PC-3 (cell line): ENCODE results near the gene LURAP1L. TPM values are rescaled to one million over a fixed set of nuclear protein-coding genes. Genes with fewer than 3 reads are reported as not detected.

Experiments used
- ATAC-seq: fragments of 200-7000 bp; cut with Tn5 transposase; 2 replicates; pipeline ENCODE4 v1.9.1; 2020; ENCODE audit warnings: mild to moderate bottlenecking, moderate library complexity
- BruUV-seq: library from RNA; stranded (reverse); fragments of 400-500 nt; replicated peaks from 2 replicates; lab custom pipeline; 2021; lab: Mats Ljungman, UMichigan
- CTCF ChIA-PET: fragments of 300-600 bp; sonication (Branson Sonifier 250); formaldehyde crosslinking; loops from one replicate; lab custom pipeline; 2022; ENCODE audit warnings: antibody characterized with exemption; lab: Charles Lee
- POLR2A ChIA-PET: fragments of 300-600 bp; sonication (Branson Sonifier 250); formaldehyde crosslinking; loops from one replicate; lab custom pipeline; 2022; ENCODE audit warnings: antibody characterized with exemption; ENCODE audit not compliant: unreplicated experiment; lab: Charles Lee
- DNase-seq: peaks from one replicate; pipeline ENCODE4 v3.0.0-alpha.2; 2015
- H2AFZ ChIP-seq: fragments of 300-600 bp; sonication (generic); 2 replicates; pipeline ENCODE4 v1.6.0; 2016; ENCODE audit warnings: antibody characterized with exemption, low read length
- H3F3A ChIP-seq: fragments of 300-600 bp; sonication (generic); one replicate; pipeline ENCODE4 v1.6.0; 2017; ENCODE audit warnings: antibody characterized with exemption, low read length, control low read depth, mild to moderate bottlenecking; ENCODE audit not compliant: unreplicated experiment
- H3K27ac ChIP-seq: fragments of 300-600 bp; sonication (generic); 2 replicates; pipeline ENCODE4 v1.5.1; 2016; ENCODE audit warnings: mild to moderate bottlenecking, low read length
- H3K27me3 ChIP-seq: fragments of 300-600 bp; sonication (generic); 2 replicates; pipeline ENCODE4 v1.6.1; 2016; ENCODE audit warnings: low read length, mixed read lengths
- H3K36me3 ChIP-seq: fragments of 300-600 bp; sonication (generic); 2 replicates; pipeline ENCODE4 v1.6.1; 2016; ENCODE audit warnings: low read depth, mixed run types, low read length, mixed read lengths
- H3K4me1 ChIP-seq: fragments of 300-600 bp; sonication (generic); 2 replicates; pipeline ENCODE4 v1.5.1; 2016; ENCODE audit warnings: low read length; ENCODE audit not compliant: insufficient read depth
- H3K4me2 ChIP-seq: fragments of 300-600 bp; sonication (generic); 2 replicates; pipeline ENCODE4 v1.6.0; 2016; ENCODE audit warnings: low read length
- H3K4me3 ChIP-seq: fragments of 300-600 bp; sonication (generic); 2 replicates; pipeline ENCODE4 v1.5.1; 2016; ENCODE audit warnings: mild to moderate bottlenecking, low read length, mixed read lengths
- H3K79me2 ChIP-seq: fragments of 300-600 bp; sonication (generic); 2 replicates; pipeline ENCODE4 v1.6.1; 2017; ENCODE audit warnings: low read length, mixed read lengths
- H3K9ac ChIP-seq: fragments of 300-600 bp; sonication (generic); 2 replicates; pipeline ENCODE4 v1.6.0; 2016; ENCODE audit warnings: mild to moderate bottlenecking, low read length
- H3K9me2 ChIP-seq: fragments of 300-600 bp; sonication (generic); replicated peaks from 2 replicates; pipeline ENCODE4 v1.6.1; 2016; ENCODE audit warnings: mixed run types, low read length, mixed read lengths
- H3K9me3 ChIP-seq: fragments of 300-600 bp; sonication (generic); 2 replicates; pipeline ENCODE4 v1.6.1; 2016; ENCODE audit warnings: low read length, mixed read lengths
- H4K20me1 ChIP-seq: fragments of 300-600 bp; sonication (generic); 2 replicates; pipeline ENCODE4 v1.6.1; 2016; ENCODE audit warnings: low read length, mixed read lengths
- EZH2 ChIP-seq: fragments of 300-600 bp; sonication (generic); IDR thresholded peaks from one replicate; pipeline ENCODE4 v1.6.1; 2017; ENCODE audit warnings: antibody characterized with exemption, mild to moderate bottlenecking, low read length; ENCODE audit not compliant: unreplicated experiment
- EZH2phosphoT487 ChIP-seq: fragments of 300-600 bp; sonication (generic); IDR thresholded peaks from 2 replicates; pipeline ENCODE4 v1.6.1; 2018; ENCODE audit warnings: mild to moderate bottlenecking, antibody characterized with exemption, low read length, borderline replicate concordance
- intact Hi-C: fragments of 100-400 bp; cut with micrococcal nuclease; formaldehyde crosslinking; loops from 2 replicates; pipeline ENCODE4 v1.9.0; 2023
- total RNA-seq: library from RNA; depleted of rRNA; stranded (reverse); fragments of >200 nt; gene quantifications from 2 replicates; pipeline ENCODE4 v1.2.3, GENCODE V29; 2014
- TF ChIP-seq, protein P1 (sequence below): fragments of 300-600 bp; sonication (generic); conservative IDR thresholded peaks from 2 replicates; pipeline ENCODE4 v1.5.1; 2017; ENCODE audit warnings: antibody characterized with exemption, low read depth, mild to moderate bottlenecking, low read length

The LURAP1L gene
- total RNA-seq, 1 experiment from 2014 or later = 16.4 TPM

GRCh38 chr9:12822111-12822510 lies 47.3 kb downstream of the LURAP1L start:
- TF ChIP-seq EZH2phosphoT487 = no peak
- peaks cover 24% of the 10 kb centered on the region for H3K4me1 ChIP-seq
- ChIA-PET POLR2A (no interaction called here), CTCF (no interaction called here)
- H3K9me2 ChIP-seq = no peaks in the 10 kb centered on the region
- no peak overlapping the region for H3K4me3 ChIP-seq
- ATAC-seq (no peak), DNase-seq (no peak)
- H3K9ac ChIP-seq = no peak overlapping the region
- no peaks in the 10 kb centered on the region for H3K79me2 ChIP-seq
- intact Hi-C loops = no loop called here
- no peak overlapping the region for H3K27ac ChIP-seq
- H3K27me3 ChIP-seq = no peaks in the 10 kb centered on the region
- H3K4me2 ChIP-seq = no peak overlapping the region
- no peaks in the 10 kb centered on the region for H3K9me3 ChIP-seq
- no TSS peak for BruUV-seq
- no peak overlapping the region for H2AFZ ChIP-seq
- H3K36me3 ChIP-seq = no peaks in the 10 kb centered on the region
- no peaks in the 10 kb centered on the region for H4K20me1 ChIP-seq
- H3F3A ChIP-seq = no peaks in the 10 kb centered on the region

DNA sequence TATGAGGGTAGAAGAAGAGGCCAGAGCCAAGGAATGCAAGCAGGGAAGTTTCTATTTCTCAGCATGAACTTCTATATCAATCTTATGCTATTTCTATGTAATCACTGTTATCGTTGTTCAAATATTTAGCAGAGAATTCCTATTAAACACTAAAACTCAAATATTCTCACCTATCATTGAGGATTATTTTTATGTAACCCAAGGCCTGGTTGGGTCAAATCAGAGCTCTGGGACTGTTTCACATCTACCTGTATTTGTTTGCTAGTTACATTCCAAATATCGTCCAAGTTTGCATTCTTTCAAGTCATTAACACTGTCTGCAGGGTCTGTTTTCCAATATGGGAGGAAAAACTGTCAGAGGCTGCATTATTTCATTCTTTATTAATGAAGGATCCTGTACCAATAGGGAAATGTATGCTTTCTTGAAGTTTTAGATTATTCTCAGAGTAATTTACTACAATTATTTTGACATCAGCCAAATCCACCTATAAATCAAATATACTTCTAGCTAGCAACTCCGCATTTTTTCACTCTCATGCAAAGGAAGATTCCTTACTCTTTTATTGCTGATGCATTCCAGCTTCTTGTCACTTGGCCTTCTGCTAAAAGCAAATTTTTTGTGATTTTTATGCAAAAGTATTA lies 52.2 kb downstream of the LURAP1L start:
- Histone ChIP-seq H3K9ac (no peak overlapping the region), H4K20me1 (no peaks in the 10 kb centered on the region), H3K36me3 (no peaks in the 10 kb centered on the region), H3K4me1 (peaks cover 10% of the 10 kb centered on the region), H3K4me3 (no peak overlapping the region), H3K27me3 (no peaks in the 10 kb centered on the region), H2AFZ (no peak overlapping the region), H3K9me3 (no peaks in the 10 kb centered on the region), H3K79me2 (no peaks in the 10 kb centered on the region), H3K4me2 (no peak overlapping the region), H3F3A (no peaks in the 10 kb centered on the region), H3K27ac (no peak overlapping the region), H3K9me2 (no peaks in the 10 kb centered on the region)
- intact Hi-C loops = no loop called here
- no peak for TF ChIP-seq EZH2phosphoT487
- TF ChIP-seq EZH2 = no peak
- TF ChIP-seq, protein P1, sequence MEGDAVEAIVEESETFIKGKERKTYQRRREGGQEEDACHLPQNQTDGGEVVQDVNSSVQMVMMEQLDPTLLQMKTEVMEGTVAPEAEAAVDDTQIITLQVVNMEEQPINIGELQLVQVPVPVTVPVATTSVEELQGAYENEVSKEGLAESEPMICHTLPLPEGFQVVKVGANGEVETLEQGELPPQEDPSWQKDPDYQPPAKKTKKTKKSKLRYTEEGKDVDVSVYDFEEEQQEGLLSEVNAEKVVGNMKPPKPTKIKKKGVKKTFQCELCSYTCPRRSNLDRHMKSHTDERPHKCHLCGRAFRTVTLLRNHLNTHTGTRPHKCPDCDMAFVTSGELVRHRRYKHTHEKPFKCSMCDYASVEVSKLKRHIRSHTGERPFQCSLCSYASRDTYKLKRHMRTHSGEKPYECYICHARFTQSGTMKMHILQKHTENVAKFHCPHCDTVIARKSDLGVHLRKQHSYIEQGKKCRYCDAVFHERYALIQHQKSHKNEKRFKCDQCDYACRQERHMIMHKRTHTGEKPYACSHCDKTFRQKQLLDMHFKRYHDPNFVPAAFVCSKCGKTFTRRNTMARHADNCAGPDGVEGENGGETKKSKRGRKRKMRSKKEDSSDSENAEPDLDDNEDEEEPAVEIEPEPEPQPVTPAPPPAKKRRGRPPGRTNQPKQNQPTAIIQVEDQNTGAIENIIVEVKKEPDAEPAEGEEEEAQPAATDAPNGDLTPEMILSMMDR = no peak
- CTCF ChIA-PET = no interaction called here
- DNase-seq (no peak), ATAC-seq (no peak)
- POLR2A ChIA-PET = interaction anchor here (0.6 to 0.7 kb wide), 3 partner anchors 9 to 401 kb away, joined by 3 read pairs; no protein-coding TSS in a partner anchor
- BruUV-seq = no TSS peak

- no peaks in the 10 kb centered on the region for H3K9me3 ChIP-seq
- no peaks in the 10 kb centered on the region for H3K9me2 ChIP-seq
- peaks cover 6% of the 10 kb centered on the region for H3K4me1 ChIP-seq
- H3F3A ChIP-seq = no peaks in the 10 kb centered on the region
- CTCF ChIA-PET = no interaction called here
- ATAC-seq (no peak), DNase-seq (no peak)
- intact Hi-C loops = no loop called here
- H2AFZ ChIP-seq = no peak overlapping the region
- H3K4me2 ChIP-seq = no peak overlapping the region
- H3K79me2 ChIP-seq = no peaks in the 10 kb centered on the region
- H3K27me3 ChIP-seq = no peaks in the 10 kb centered on the region
- POLR2A ChIA-PET = no interaction called here
- TF ChIP-seq EZH2 (no peak), EZH2phosphoT487 (no peak)
- TF ChIP-seq, protein P1 = no peak
- H3K9ac ChIP-seq = no peak overlapping the region
- H3K36me3 ChIP-seq = no peaks in the 10 kb centered on the region
- no peak overlapping the region for H3K4me3 ChIP-seq
- no peak overlapping the region for H3K27ac ChIP-seq
- H4K20me1 ChIP-seq = no peaks in the 10 kb centered on the region
- BruUV-seq = no TSS peak
Measured at GRCh38 chr9:12833701-12834100, 58.9 kb downstream of the LURAP1L start.
